ENCODE measurements around the gene SYP. TPM values are rescaled to one million over a fixed set of nuclear protein-coding genes. Genes with fewer than 3 reads are reported as not detected.

The SYP gene
- total and polyA plus RNA-seq, 2 donors (not counting 3 experiments of a cell fraction or from before 2014, with no cell fraction given), result 0.21 to 0.77 TPM

GRCh38 chrX:49211074-49211473 is 11.1 kb upstream of the SYP start:
- no peak for FAIRE-seq
- intact Hi-C loops (cut with micrococcal nuclease) (no loop called here), dilution Hi-C loops (cut with MboI; ENCODE audit: extremely low pct_ligation_motif_present, low sequenced_read_pairs) (no loop called here)
- Histone ChIP-seq H3K4me1 (ENCODE audit: control insufficient read depth, extremely low read depth, insufficient read depth, low read length) (no peaks in the 10 kb centered on the region), H3K9ac (replicated peaks; ENCODE audit: extremely low read depth, insufficient read depth, low read length) (no peak overlapping the region), H3K4me3 (replicated peaks in 1 of 3; ENCODE audit: insufficient read depth in 1 of 3, low read depth in 1 of 3, low read length in 3 of 3) (no peak overlapping the region), H3K27ac (ENCODE audit: insufficient read depth, low read depth, low read length) (no peak overlapping the region), H2AFZ (ENCODE audit: low read depth, low read length) (no peak overlapping the region), H4K20me1 (replicated peaks; ENCODE audit: control insufficient read depth, extremely low read depth, insufficient read depth, low read length) (no peaks in the 10 kb centered on the region), H3K4me2 (ENCODE audit: insufficient read depth, low read length) (no peak overlapping the region), H3K9me3 (replicated peaks; ENCODE audit: control insufficient read depth, insufficient read depth, low read length) (no peaks in the 10 kb centered on the region), H3K27me3 (ENCODE audit: control insufficient read depth in 2 of 2, insufficient read depth in 2 of 2, low read length in 2 of 2) (no peaks in the 10 kb centered on the region), H3K9me1 (replicated peaks; ENCODE audit: control insufficient read depth, extremely low read depth, insufficient read depth, low read length) (no peaks in the 10 kb centered on the region), H3K36me3 (ENCODE audit: control insufficient read depth in 2 of 2, extremely low read depth in 1 of 2, insufficient read depth in 2 of 2, low read length in 2 of 2) (no peaks in the 10 kb centered on the region), H3K79me2 (ENCODE audit: control insufficient read depth, insufficient read depth, low read length) (no peaks in the 10 kb centered on the region)
- no TSS peak for BruUV-seq (replicated peaks)
- POLR2A ChIA-PET, result no interaction called here
- CTCF ChIA-PET, result no interaction called here
- no peak for DNase-seq (ENCODE audit: low read depth, low spot score)
- TF ChIP-seq CTCF (IDR thresholded peaks at IDR 0.05; ENCODE audit: extremely low read depth in 1 of 2, insufficient read depth in 1 of 2, low read depth in 1 of 2, low read length in 2 of 2) (no peak), JUN (IDR thresholded peaks at IDR 0.05; ENCODE audit: borderline replicate concordance, insufficient read depth, insufficient read length, low read depth) (no peak), EZH2 (IDR thresholded peaks at IDR 0.05; ENCODE audit: borderline replicate concordance, low read depth, low read length, severe bottlenecking) (no peak), GATA2 (IDR thresholded peaks at IDR 0.05; ENCODE audit: insufficient read depth, insufficient read length, low read depth, low read length) (no peak), POLR2AphosphoS5 (IDR thresholded peaks at IDR 0.05; ENCODE audit: insufficient read depth, low read depth, low read length) (no peak), MYC (IDR thresholded peaks at IDR 0.05; ENCODE audit: low read depth, low read length) (no peak), MAX (IDR thresholded peaks at IDR 0.05; ENCODE audit: insufficient read depth, insufficient read length) (no peak), POLR2A (IDR thresholded peaks at IDR 0.05; ENCODE audit: low read depth, low read length) (no peak), FOS (IDR thresholded peaks at IDR 0.05; ENCODE audit: borderline replicate concordance, insufficient read depth, low read length) (no peak)
